Activated T-helper 1 cell treated with anti-CD3 and anti-CD28 coated beads, Interleukin-2, amount 50 U/mL, for 16 hours (primary cell): ENCODE results near the gene AGO3.
"Not testable (repeated sequence)": the region's sequence is repeated elsewhere in the genome, so short reads cannot be mapped to it uniquely, and the experiment has no call there.

Source experiments
- DNase-seq, 2 donors: peaks; one replicate each; pipeline ENCODE4 v3.0.0-alpha.2; 2020; ENCODE audit warnings: low read depth in 1 of 2, low spot score in 1 of 2

Gene AGO3

GRCh38 chr1:35930593-35931445 is at the start of gene AGO3:
Gene AGO3 (plus strand): TSS chr1:35931105. CDS start chr1:35931427, 322 bp downstream.
- DNase-seq, result peak; percentile 69 to 85

GRCh38 chr1:35881850-35882273 is 49.0 kb upstream of the AGO3 start:
- no peak for DNase-seq

- DNase-seq, result no peak
Measured at GRCh38 chr1:35882586-35882944, 48.3 kb upstream of the AGO3 start.

GRCh38 chr1:35882945-35883634 is 47.8 kb upstream of the AGO3 start, which contains the start of gene AGO1:
Gene AGO1 (plus strand): TSS chr1:35883209. CDS start chr1:35883422, 213 bp downstream.
- peak; percentile 97 for DNase-seq

- peak in 1 of 2 donors; percentile 39 for DNase-seq
Measured at GRCh38 chr1:35883635-35884101, 47.2 kb upstream of the AGO3 start.

GRCh38 chr1:35884934-35885333 is 46.0 kb upstream of the AGO3 start:
- no peak for DNase-seq

- no peak for DNase-seq
Measured at GRCh38 chr1:35885961-35886558, 44.8 kb upstream of the AGO3 start.

GRCh38 chr1:35886577-35887431 is 44.1 kb upstream of the AGO3 start:
- DNase-seq, result no peak

- DNase-seq, result no peak
Measured at GRCh38 chr1:35887508-35887907, 43.4 kb upstream of the AGO3 start.

GRCh38 chr1:35888255-35888654 is 42.6 kb upstream of the AGO3 start:
- DNase-seq, result no peak

- DNase-seq, result not testable (repeated sequence)
Measured at GRCh38 chr1:35888981-35889380, 41.9 kb upstream of the AGO3 start.

- DNase-seq, result no peak
Measured at GRCh38 chr1:35893051-35893879, 37.6 kb upstream of the AGO3 start.

GRCh38 chr1:35894183-35894582 is 36.7 kb upstream of the AGO3 start:
- no peak for DNase-seq

- DNase-seq, result no peak
Measured at GRCh38 chr1:35894656-35895055, 36.2 kb upstream of the AGO3 start.

- no peak for DNase-seq
Measured at GRCh38 chr1:35899941-35900340, 31.0 kb upstream of the AGO3 start.

GRCh38 chr1:35901235-35901634 is 29.7 kb upstream of the AGO3 start:
- DNase-seq, result no peak

- DNase-seq, result no peak
Measured at GRCh38 chr1:35902671-35903070, 28.2 kb upstream of the AGO3 start.

GRCh38 chr1:35914717-35915116 is 16.2 kb upstream of the AGO3 start:
- no peak for DNase-seq

GRCh38 chr1:35915693-35916092 is 15.2 kb upstream of the AGO3 start:
- DNase-seq, result no peak

- DNase-seq, result no peak
Measured at GRCh38 chr1:35923791-35924221, 7.1 kb upstream of the AGO3 start.
